HG03565 (cell line): ENCODE measurements around the gene GALNT10.

ENCODE experiments used
- ATAC-seq: cut with Tn5 transposase; IDR thresholded peaks from one replicate; pipeline ENCODE4 v1.9.1; 2021; ENCODE audit warnings: mild to moderate bottlenecking, moderate library complexity; ENCODE audit not compliant: unreplicated experiment

The GALNT10 gene

GRCh38 chr5:154178661-154179060, 11.9 kb upstream of the GALNT10 start:
- no peak for ATAC-seq

- ATAC-seq: peak; percentile 74
These were observed 10.5 kb upstream of the GALNT10 start for GRCh38 chr5:154179846-154180710.

GRCh38 chr5:154181161-154181560, 9.4 kb upstream of the GALNT10 start:
- no peak for ATAC-seq

- ATAC-seq: peak; percentile 0
These were observed 1.2 kb upstream of the GALNT10 start for GRCh38 chr5:154189256-154189818.

- ATAC-seq: peak; percentile 45
These were observed 526 bp upstream of the GALNT10 start for GRCh38 chr5:154189819-154190594.

GRCh38 chr5:154191467-154192261, 1.1 kb downstream of the GALNT10 start:
- no peak for ATAC-seq

- no peak for ATAC-seq
These were observed 2.8 kb downstream of the GALNT10 start for GRCh38 chr5:154193283-154193682.

- ATAC-seq: no peak
These were observed 3.2 kb downstream of the GALNT10 start for GRCh38 chr5:154193701-154194121.

- ATAC-seq: no peak
These were observed 4.1 kb downstream of the GALNT10 start for GRCh38 chr5:154194345-154195329.

GRCh38 chr5:154196281-154196680, 5.7 kb downstream of the GALNT10 start:
- no peak for ATAC-seq

- ATAC-seq: no peak
These were observed 6.6 kb downstream of the GALNT10 start for GRCh38 chr5:154196955-154197652.

- ATAC-seq: no peak
These were observed 7.4 kb downstream of the GALNT10 start for GRCh38 chr5:154197801-154198491.

- ATAC-seq: no peak
These were observed 8.2 kb downstream of the GALNT10 start for GRCh38 chr5:154198611-154199230.

- no peak for ATAC-seq
These were observed 8.7 kb downstream of the GALNT10 start for GRCh38 chr5:154199263-154199662.

- ATAC-seq: no peak
These were observed 9.2 kb downstream of the GALNT10 start for GRCh38 chr5:154199671-154200220.

- no peak for ATAC-seq
These were observed 9.7 kb downstream of the GALNT10 start for GRCh38 chr5:154200221-154200620.

GRCh38 chr5:154201108-154201769, 10.7 kb downstream of the GALNT10 start:
- no peak for ATAC-seq
